Kidney epithelial cell (primary cell): ENCODE results near the gene FOXL1. TPM values are rescaled to one million over a fixed set of nuclear protein-coding genes. Genes with fewer than 3 reads are reported as not detected.

Experiments used
- DNase-seq: peaks from one replicate; pipeline ENCODE4 v3.0.0-alpha.2; 2010; ENCODE audit warnings: low read depth
- H3K27me3 ChIP-seq: 2 replicates; pipeline ENCODE4 v1.6.0; 2011; ENCODE audit warnings: low read length; ENCODE audit not compliant: control insufficient read depth, insufficient read depth
- H3K36me3 ChIP-seq: 2 replicates; pipeline ENCODE4 v1.5.1; 2011; ENCODE audit warnings: low read length; ENCODE audit not compliant: control insufficient read depth, insufficient read depth
- H3K4me3 ChIP-seq: 2 replicates; pipeline ENCODE4 v1.5.1; 2011; ENCODE audit warnings: low read depth, mild to moderate bottlenecking, control low read depth, low read length
- CTCF ChIP-seq: IDR thresholded peaks from 2 replicates; pipeline ENCODE4 v1.5.1; 2011; ENCODE audit warnings: mild to moderate bottlenecking, moderate library complexity, low read length, control low read depth, inconsistent platforms; ENCODE audit not compliant: insufficient read depth, poor library complexity, severe bottlenecking
- total RNA-seq: library from RNA; depleted of rRNA; stranded (reverse); fragments of >200 nt; gene quantifications from 2 replicates; pipeline ENCODE4 v1.2.3, GENCODE V29; 2015

FOXL1 gene
- total RNA-seq, 1 donor from 2014 or later: 9.0 TPM

GRCh38 chr16:86572606-86573005 is 5.7 kb upstream of the FOXL1 start:
- Histone ChIP-seq H3K4me3 (no peak overlapping the region), H3K36me3 (peaks cover 1% of the 10 kb centered on the region), H3K27me3 (peaks cover 2% of the 10 kb centered on the region)
- no peak for TF ChIP-seq CTCF
- no peak for DNase-seq

GRCh38 chr16:86573215-86573614 is 5.1 kb upstream of the FOXL1 start:
- Histone ChIP-seq H3K4me3 (no peak overlapping the region), H3K27me3 (peaks cover 2% of the 10 kb centered on the region), H3K36me3 (peaks cover 1% of the 10 kb centered on the region)
- no peak for DNase-seq
- TF ChIP-seq CTCF: no peak

GRCh38 chr16:86573646-86574508 is 4.5 kb upstream of the FOXL1 start:
- Histone ChIP-seq H3K4me3 (no peak overlapping the region), H3K27me3 (no peaks in the 10 kb centered on the region), H3K36me3 (peaks cover 1% of the 10 kb centered on the region)
- DNase-seq: no peak
- no peak for TF ChIP-seq CTCF

- no peak for TF ChIP-seq CTCF
- Histone ChIP-seq H3K36me3 (peaks cover 1% of the 10 kb centered on the region), H3K27me3 (no peaks in the 10 kb centered on the region)
Observed at GRCh38 chr16:86574646-86575045, 3.7 kb upstream of the FOXL1 start.

GRCh38 chr16:86575095-86575685 is 3.2 kb upstream of the FOXL1 start:
- TF ChIP-seq CTCF: no peak
- no peak overlapping the region for H3K4me3 ChIP-seq
- no peak for DNase-seq
- no peaks in the 10 kb centered on the region for H3K27me3 ChIP-seq
- peaks cover 1% of the 10 kb centered on the region for H3K36me3 ChIP-seq

More at GRCh38 chr16:86574646-86575045, 3.7 kb upstream of the FOXL1 start:
- H3K4me3 ChIP-seq: no peak overlapping the region
- DNase-seq: no peak
